Hepatocyte (in vitro differentiated cells): ENCODE data around the gene KRT6A. TPM values are rescaled to one million over a fixed set of nuclear protein-coding genes. Genes with fewer than 3 reads are reported as not detected.

ENCODE experiments used
- DNase-seq: peaks from one replicate; pipeline ENCODE4 v3.0.0-alpha.2; 2016; ENCODE audit warnings: low spot score
- H2AFZ ChIP-seq: fragments of 200-600 bp; sonication (generic); 2 replicates; pipeline ENCODE4 v1.6.0; 2016; ENCODE audit warnings: antibody characterized with exemption, mild to moderate bottlenecking
- H3K27ac ChIP-seq: fragments of 200-600 bp; sonication (generic); 2 replicates; pipeline ENCODE4 v1.5.1; 2016; ENCODE audit warnings: mild to moderate bottlenecking
- H3K27me3 ChIP-seq: fragments of 200-600 bp; sonication (generic); 2 replicates; pipeline ENCODE4 v1.6.1; 2016
- H3K36me3 ChIP-seq: fragments of 200-600 bp; sonication (generic); replicated peaks from 2 replicates; pipeline ENCODE4 v1.5.1; 2016; ENCODE audit warnings: low read depth; ENCODE audit not compliant: insufficient read depth
- H3K4me1 ChIP-seq: fragments of 200-600 bp; sonication (generic); 2 replicates; pipeline ENCODE4 v1.5.1; 2016; ENCODE audit warnings: mild to moderate bottlenecking, moderate library complexity; ENCODE audit not compliant: insufficient read depth
- H3K4me2 ChIP-seq: fragments of 200-600 bp; sonication (generic); 2 replicates; pipeline ENCODE4 v1.6.0; 2016
- H3K4me3 ChIP-seq: fragments of 200-600 bp; sonication (generic); 2 replicates; pipeline ENCODE4 v1.5.1; 2016; ENCODE audit warnings: mild to moderate bottlenecking
- H3K79me2 ChIP-seq: fragments of 200-600 bp; sonication (generic); 2 replicates; pipeline ENCODE4 v1.6.0; 2017; ENCODE audit warnings: mild to moderate bottlenecking
- H3K9me2 ChIP-seq: fragments of 200-600 bp; sonication (generic); replicated peaks from 2 replicates; pipeline ENCODE4 v1.6.0; 2017; ENCODE audit warnings: mild to moderate bottlenecking; ENCODE audit not compliant: insufficient read depth
- H3K9me3 ChIP-seq: fragments of 200-600 bp; sonication (generic); 2 replicates; pipeline ENCODE4 v1.5.1; 2016; ENCODE audit warnings: low read depth, mild to moderate bottlenecking
- H4K20me1 ChIP-seq: fragments of 200-600 bp; sonication (generic); 2 replicates; pipeline ENCODE4 v1.6.0; 2016; ENCODE audit warnings: mild to moderate bottlenecking; ENCODE audit not compliant: insufficient read depth, poor library complexity, severe bottlenecking
- CTCF ChIP-seq: fragments of 200-600 bp; sonication (generic); IDR thresholded peaks from 2 replicates; pipeline ENCODE4 v1.5.1; 2016; ENCODE audit warnings: antibody characterized with exemption, mild to moderate bottlenecking; ENCODE audit not compliant: poor library complexity
- EZH2 ChIP-seq: fragments of 200-600 bp; sonication (generic); IDR thresholded peaks from 2 replicates; pipeline ENCODE4 v1.6.1; 2016; ENCODE audit warnings: antibody characterized with exemption, mild to moderate bottlenecking, borderline replicate concordance
- EZH2phosphoT487 ChIP-seq: fragments of 200-600 bp; sonication (generic); IDR thresholded peaks from one replicate; pipeline ENCODE4 v1.6.1; 2018; ENCODE audit warnings: antibody characterized with exemption, mild to moderate bottlenecking, low read depth, moderate library complexity; ENCODE audit not compliant: unreplicated experiment, severe bottlenecking
- WGBS: methylation state at CpG from one replicate; pipeline ENCODE4 v1.1.6; 2016; ENCODE audit warnings: low lambda C conversion rate; ENCODE audit errors: missing lambda C conversion rate; 5-methylcytosine and 5-hydroxymethylcytosine counted together
- polyA plus RNA-seq: library from polyadenylated mRNA; unstranded; fragments of >200 nt; fragmentation: Nextera tagmentation; extraction: Ambion mirVana; gene quantifications from 2 replicates; pipeline ENCODE4 v1.2.1, GENCODE V29; 2016
- total RNA-seq: library from RNA; depleted of rRNA; stranded (reverse); fragments of >200 nt; gene quantifications from 2 replicates; pipeline ENCODE4 v1.2.3, GENCODE V29; 2014

Gene KRT6A
- total and polyA plus RNA-seq, 2 experiments from 2014 or later, result 0.54 to 6.8 TPM

- Histone ChIP-seq H3K4me3 (no peak overlapping the region), H4K20me1 (no peaks in the 10 kb centered on the region), H3K9me3 (no peaks in the 10 kb centered on the region), H3K27ac (no peak overlapping the region), H3K4me2 (no peak overlapping the region), H3K9me2 (no peaks in the 10 kb centered on the region), H2AFZ (no peak overlapping the region), H3K4me1 (peaks cover 20% of the 10 kb centered on the region), H3K79me2 (no peaks in the 10 kb centered on the region), H3K27me3 (no peaks in the 10 kb centered on the region), H3K36me3 (no peaks in the 10 kb centered on the region)
- TF ChIP-seq EZH2 (no peak), EZH2phosphoT487 (no peak), CTCF (no peak)
- 38% methylated on average over 1 of the region's 1 CpG for WGBS
- DNase-seq, result no peak
These were observed 42.5 kb upstream of the KRT6A start for GRCh38 chr12:52535574-52535973.

- Histone ChIP-seq H4K20me1 (no peaks in the 10 kb centered on the region), H3K79me2 (no peaks in the 10 kb centered on the region), H3K27me3 (no peaks in the 10 kb centered on the region), H3K9me2 (no peaks in the 10 kb centered on the region), H3K4me1 (peaks cover 13% of the 10 kb centered on the region), H3K4me2 (no peak overlapping the region), H3K27ac (no peak overlapping the region), H3K4me3 (no peak overlapping the region), H3K36me3 (no peaks in the 10 kb centered on the region), H2AFZ (no peak overlapping the region), H3K9me3 (no peaks in the 10 kb centered on the region)
- WGBS, result 76% methylated on average over 5 of the region's 5 CpGs
- no peak for DNase-seq
- TF ChIP-seq CTCF (peak; percentile 7), EZH2phosphoT487 (no peak), EZH2 (no peak)
These were observed 41.4 kb upstream of the KRT6A start for GRCh38 chr12:52534482-52534881.

DNA sequence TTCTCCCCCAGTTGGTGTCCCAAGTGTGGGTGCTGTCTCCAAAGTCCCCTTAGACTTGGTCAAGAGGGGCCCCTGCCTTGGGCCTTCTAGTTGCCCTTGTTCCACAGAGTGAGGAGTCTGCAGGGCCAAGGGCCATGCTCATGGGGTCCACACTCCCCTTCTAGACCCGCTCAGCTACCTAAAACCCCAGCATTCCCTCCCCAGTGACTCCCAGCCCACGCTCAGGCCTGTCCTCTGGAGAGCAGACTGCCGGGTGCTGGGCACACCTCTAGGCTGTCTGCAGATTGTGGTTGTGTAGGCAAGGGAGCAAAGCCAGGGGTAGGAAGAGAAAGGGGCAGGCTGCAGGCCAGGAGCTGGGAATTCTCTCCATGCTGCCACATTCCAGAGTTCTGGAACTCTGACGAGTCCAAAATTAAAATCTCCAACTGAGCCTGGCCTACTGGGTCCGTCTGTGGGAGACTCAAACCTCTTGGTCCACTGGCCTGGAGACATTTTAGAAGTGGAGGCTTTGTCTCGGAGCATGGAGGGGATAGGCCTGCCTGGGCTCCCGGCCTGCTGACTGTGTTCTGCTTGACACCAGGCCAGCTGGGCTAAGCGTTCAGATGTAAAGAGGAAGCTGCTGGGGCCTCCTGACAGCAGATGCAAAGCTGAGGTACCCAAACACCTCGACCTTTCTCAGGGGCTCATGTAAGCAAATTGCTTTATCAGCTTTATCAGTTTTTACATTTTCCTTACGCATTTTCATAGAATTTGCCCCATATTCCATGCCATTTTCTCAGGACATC, 40.8 kb upstream of the KRT6A start:
- no peak for DNase-seq
- H3K9me3 ChIP-seq, result no peaks in the 10 kb centered on the region
- no peak overlapping the region for H2AFZ ChIP-seq
- H3K4me2 ChIP-seq, result no peak overlapping the region
- no peaks in the 10 kb centered on the region for H3K9me2 ChIP-seq
- no peaks in the 10 kb centered on the region for H4K20me1 ChIP-seq
- TF ChIP-seq CTCF (no peak), EZH2phosphoT487 (no peak), EZH2 (no peak)
- peaks cover 9% of the 10 kb centered on the region for H3K4me1 ChIP-seq
- H3K4me3 ChIP-seq, result no peak overlapping the region
- H3K27ac ChIP-seq, result no peak overlapping the region
- no peaks in the 10 kb centered on the region for H3K27me3 ChIP-seq
- H3K36me3 ChIP-seq, result no peaks in the 10 kb centered on the region
- no peaks in the 10 kb centered on the region for H3K79me2 ChIP-seq
- 89% methylated on average over 10 of the region's 10 CpGs for WGBS
